Breast epithelium (tissue), 3 donors: ENCODE measurements around the gene MAB21L4.

Experiments used
- POLR2A ChIP-seq: fragments of 450-650 bp; IDR thresholded peaks from one replicate; pipeline ENCODE4 v1.6.1; 2016; ENCODE audit warnings: antibody characterized with exemption, mild to moderate bottlenecking, moderate library complexity
- POLR2AphosphoS5 ChIP-seq, 3 donors: sonication (generic); formaldehyde crosslinking; IDR thresholded peaks; one replicate each; pipeline ENCODE4 v1.6.1; 2017; ENCODE audit warnings: antibody characterized with exemption in 3 of 3
- TF ChIP-seq, protein P1 (sequence below), 3 donors: fragments of 450-650 bp; IDR thresholded peaks; one replicate each; pipeline ENCODE4 v1.5.1; 2016 to 2017; ENCODE audit warnings: antibody characterized with exemption in 3 of 3, mild to moderate bottlenecking in 3 of 3, moderate library complexity in 3 of 3

DNA sequence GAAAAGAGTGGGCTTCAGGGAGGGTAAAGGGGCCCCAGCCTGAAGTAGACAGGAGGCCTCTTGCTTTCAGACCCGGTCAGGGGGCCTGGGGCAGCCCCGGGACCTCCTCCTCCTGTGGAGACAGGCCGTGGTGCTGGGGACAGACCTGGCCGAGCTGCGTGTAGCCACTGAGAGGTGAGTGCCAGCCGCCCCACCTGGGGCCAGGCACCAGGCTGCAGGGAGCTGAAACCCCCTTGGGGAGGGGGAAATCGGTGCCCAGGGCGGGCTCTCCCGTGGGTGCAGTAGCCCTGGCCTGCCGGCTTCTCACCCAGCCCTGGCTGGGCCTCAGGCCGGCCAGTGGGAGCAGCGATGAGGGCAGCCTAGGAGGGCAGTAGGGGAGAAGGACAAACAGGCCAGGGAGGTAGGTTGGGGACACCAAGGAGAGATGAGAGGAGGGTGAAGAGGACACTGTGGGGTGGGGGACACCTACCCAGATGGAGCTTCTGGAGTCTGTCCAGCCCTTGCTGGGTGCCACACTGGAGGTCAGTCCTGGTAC lies 34.2 kb upstream of the MAB21L4 start:
- TF ChIP-seq POLR2AphosphoS5 (IDR thresholded peaks at IDR 0.05) (no peak), POLR2A (no peak)
- TF ChIP-seq, protein P1, sequence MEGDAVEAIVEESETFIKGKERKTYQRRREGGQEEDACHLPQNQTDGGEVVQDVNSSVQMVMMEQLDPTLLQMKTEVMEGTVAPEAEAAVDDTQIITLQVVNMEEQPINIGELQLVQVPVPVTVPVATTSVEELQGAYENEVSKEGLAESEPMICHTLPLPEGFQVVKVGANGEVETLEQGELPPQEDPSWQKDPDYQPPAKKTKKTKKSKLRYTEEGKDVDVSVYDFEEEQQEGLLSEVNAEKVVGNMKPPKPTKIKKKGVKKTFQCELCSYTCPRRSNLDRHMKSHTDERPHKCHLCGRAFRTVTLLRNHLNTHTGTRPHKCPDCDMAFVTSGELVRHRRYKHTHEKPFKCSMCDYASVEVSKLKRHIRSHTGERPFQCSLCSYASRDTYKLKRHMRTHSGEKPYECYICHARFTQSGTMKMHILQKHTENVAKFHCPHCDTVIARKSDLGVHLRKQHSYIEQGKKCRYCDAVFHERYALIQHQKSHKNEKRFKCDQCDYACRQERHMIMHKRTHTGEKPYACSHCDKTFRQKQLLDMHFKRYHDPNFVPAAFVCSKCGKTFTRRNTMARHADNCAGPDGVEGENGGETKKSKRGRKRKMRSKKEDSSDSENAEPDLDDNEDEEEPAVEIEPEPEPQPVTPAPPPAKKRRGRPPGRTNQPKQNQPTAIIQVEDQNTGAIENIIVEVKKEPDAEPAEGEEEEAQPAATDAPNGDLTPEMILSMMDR (IDR thresholded peaks at IDR 0.05): no peak
